ENCODE measurements around the gene PSMB10. TPM values are rescaled to one million over a fixed set of nuclear protein-coding genes. Genes with fewer than 3 reads are reported as not detected.
A peak's percentile ranks its signal among the peaks of the same experiment; 100 is the strongest.

The PSMB10 gene
- total RNA-seq, 1 donor from 2014 or later: 54.1 TPM

DNA sequence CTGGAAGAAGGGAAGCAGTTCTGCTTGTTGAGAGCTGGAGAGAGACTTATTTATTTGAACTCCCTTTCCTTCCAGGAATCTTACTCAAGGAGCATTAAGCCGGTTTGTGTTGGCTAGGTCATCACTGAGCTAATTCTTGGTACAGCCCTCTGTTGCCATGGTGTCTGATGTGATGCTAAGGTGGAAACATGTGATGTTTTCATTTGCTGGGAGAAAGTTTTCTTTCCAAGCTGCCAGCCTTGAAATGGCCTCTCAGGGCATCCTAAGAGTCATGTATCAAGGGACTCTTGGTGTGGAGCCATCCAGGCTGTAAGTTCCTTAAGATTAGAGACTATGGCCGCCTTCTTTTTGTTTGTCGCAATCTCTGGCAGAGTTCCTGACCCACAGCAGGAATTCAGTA lies 39.4 kb downstream of the PSMB10 start:
- TF ChIP-seq, protein P1, sequence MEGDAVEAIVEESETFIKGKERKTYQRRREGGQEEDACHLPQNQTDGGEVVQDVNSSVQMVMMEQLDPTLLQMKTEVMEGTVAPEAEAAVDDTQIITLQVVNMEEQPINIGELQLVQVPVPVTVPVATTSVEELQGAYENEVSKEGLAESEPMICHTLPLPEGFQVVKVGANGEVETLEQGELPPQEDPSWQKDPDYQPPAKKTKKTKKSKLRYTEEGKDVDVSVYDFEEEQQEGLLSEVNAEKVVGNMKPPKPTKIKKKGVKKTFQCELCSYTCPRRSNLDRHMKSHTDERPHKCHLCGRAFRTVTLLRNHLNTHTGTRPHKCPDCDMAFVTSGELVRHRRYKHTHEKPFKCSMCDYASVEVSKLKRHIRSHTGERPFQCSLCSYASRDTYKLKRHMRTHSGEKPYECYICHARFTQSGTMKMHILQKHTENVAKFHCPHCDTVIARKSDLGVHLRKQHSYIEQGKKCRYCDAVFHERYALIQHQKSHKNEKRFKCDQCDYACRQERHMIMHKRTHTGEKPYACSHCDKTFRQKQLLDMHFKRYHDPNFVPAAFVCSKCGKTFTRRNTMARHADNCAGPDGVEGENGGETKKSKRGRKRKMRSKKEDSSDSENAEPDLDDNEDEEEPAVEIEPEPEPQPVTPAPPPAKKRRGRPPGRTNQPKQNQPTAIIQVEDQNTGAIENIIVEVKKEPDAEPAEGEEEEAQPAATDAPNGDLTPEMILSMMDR (conservative IDR thresholded peaks at IDR 0.05; ENCODE audit: low read depth, low read length): no peak
- no peak overlapping the region for H3K4me3 ChIP-seq (ENCODE audit: low read depth, low read length)
- no peak for DNase-seq (ENCODE audit: low read depth)

DNA sequence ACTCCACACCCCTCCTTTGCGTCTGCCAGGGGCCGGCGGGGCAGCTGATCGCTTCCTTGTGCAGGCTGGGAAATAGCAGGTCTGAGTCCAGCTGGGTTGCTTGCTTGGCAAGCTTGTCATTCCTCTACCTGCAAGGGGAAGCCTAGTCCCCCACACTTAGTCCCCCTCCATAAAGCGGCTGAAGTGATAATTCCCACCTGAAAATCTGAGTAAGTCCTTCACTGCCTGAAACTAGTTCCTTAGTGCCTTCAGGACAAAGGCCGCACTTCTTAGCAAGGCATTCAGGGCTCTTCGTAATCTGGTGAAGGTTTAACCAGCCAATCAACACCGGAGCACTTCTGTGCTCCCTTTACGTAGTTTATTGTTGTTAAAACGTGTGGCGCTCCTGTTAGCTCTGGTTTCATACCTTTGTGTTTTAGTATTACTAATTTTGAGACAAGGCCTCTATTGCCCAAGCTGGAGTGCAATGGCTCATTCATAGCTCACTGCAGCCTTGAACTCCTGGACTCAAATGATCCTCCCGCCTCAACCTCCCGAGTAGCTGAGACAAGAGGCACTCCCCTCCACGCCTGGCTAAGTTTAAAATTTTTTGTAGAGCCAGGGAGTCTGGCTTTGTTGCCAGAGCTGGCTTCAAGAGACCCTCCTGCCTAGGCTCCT lies 42.8 kb downstream of the PSMB10 start:
- no peak for DNase-seq (ENCODE audit: low read depth)
- TF ChIP-seq, protein P1 (conservative IDR thresholded peaks at IDR 0.05; ENCODE audit: low read depth, low read length): no peak
- peak overlapping the region; percentile 98 for H3K4me3 ChIP-seq (ENCODE audit: low read depth, low read length)

DNA sequence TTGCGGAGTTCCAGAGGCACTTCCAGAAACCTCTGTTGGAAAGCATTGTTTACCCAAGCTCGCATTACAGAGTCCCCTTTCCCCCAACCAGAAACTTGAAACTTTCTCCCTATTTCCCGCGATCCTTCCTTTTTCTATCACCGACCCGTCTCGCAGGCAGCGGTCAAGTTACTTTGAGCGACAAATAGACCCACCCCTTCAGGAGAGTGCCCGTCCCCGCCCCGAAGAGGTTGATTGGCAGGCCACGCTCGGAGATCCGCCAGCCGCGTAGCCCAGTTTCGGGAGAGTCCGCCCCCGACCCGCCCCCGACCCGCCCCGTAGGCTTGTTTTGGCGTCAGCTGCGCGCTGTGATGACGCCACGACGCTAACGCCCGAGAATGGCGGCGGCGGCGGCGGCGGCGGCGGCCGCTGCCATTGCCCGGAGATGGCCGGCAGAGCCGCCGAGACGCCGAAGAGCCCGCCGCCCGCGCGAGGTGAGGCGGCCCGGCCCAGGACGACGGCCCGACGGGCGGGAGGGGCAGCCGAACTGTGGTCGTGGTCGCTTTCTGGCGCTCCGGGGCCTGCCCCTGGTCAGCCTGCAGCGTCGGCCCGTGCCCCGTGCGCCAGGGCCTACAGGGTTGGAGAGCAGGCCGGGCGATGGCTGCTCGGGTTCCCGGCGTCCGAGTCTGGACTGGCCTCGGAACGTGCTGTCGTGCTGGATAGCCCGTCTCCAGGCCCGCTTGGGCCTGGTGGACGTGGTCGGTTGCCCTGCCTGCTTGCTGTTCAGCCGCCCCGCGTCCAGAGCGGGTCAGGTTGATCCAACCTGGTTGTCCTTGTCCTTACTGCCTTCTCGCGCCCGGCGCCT lies 43.5 kb downstream of the PSMB10 start, which contains the start of gene PSKH1:
Gene PSKH1 (plus strand): TSS at position 356 of the 844 bp plus-strand sequence. CDS start 15,496 bp downstream, outside the sequence.
- H3K4me3 ChIP-seq (ENCODE audit: low read depth, low read length): peak within 1 kb of the TSS; percentile 98
- no peak for DNase-seq (ENCODE audit: low read depth)
- TF ChIP-seq, protein P1 (conservative IDR thresholded peaks at IDR 0.05; ENCODE audit: low read depth, low read length): no peak

GRCh38 chr16:67892375-67892774 lies 44.3 kb downstream of the PSMB10 start:
- TF ChIP-seq, protein P1 (conservative IDR thresholded peaks at IDR 0.05; ENCODE audit: low read depth, low read length): no peak
- DNase-seq (ENCODE audit: low read depth): no peak
- H3K4me3 ChIP-seq (ENCODE audit: low read depth, low read length): peak overlapping the region; percentile 56

DNA sequence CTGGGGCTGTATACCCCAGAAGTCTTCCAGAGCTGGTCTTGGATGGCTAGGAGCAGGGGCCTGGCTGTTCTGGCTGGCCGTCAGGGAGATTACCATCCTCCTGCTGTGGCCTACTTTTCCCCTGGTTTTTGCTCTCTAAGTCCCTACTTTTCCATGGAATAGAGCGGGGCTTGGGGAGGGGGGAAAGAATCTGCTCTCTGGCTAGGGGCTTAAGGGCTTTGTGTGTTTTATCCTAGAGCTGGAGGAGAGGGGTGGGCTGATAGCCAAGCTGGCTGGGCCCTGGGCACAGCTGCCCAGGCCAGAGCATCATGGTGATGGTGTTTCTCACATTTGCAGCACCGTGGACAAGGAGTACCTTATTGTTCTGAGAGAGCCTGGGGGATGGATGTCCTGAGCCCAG lies 48.3 kb downstream of the PSMB10 start:
- TF ChIP-seq, protein P1 (conservative IDR thresholded peaks at IDR 0.05; ENCODE audit: low read depth, low read length): no peak
- DNase-seq (ENCODE audit: low read depth): no peak
- no peak overlapping the region for H3K4me3 ChIP-seq (ENCODE audit: low read depth, low read length)

- H3K4me3 ChIP-seq (ENCODE audit: low read depth, low read length): no peak overlapping the region
- DNase-seq (ENCODE audit: low read depth): no peak
- TF ChIP-seq, protein P1 (conservative IDR thresholded peaks at IDR 0.05; ENCODE audit: low read depth, low read length): no peak
These were observed 50.3 kb downstream of the PSMB10 start for GRCh38 chr16:67886387-67886786.

Measured in epithelial cell of proximal tubule (primary cell).